ENCODE data around the gene LRRC4B.
A peak's percentile ranks its signal among the peaks of the same experiment; 100 is the strongest.

Gene LRRC4B

GRCh38 chr19:50573741-50574461 lies 5.7 kb upstream of the LRRC4B start:
- DNase-seq (ENCODE audit: low read depth), result no peak

- DNase-seq (ENCODE audit: low read depth), result no peak
These were observed 2.8 kb upstream of the LRRC4B start for GRCh38 chr19:50570997-50571396.

GRCh38 chr19:50569938-50570540 lies 1.8 kb upstream of the LRRC4B start:
- DNase-seq (ENCODE audit: low read depth), result no peak

GRCh38 chr19:50568728-50569698 lies 778 bp upstream of the LRRC4B start:
- DNase-seq (ENCODE audit: low read depth), result no peak

- no peak for DNase-seq (ENCODE audit: low read depth)
These were observed 988 bp downstream of the LRRC4B start for GRCh38 chr19:50567052-50567841.

GRCh38 chr19:50565984-50566903 lies 2.0 kb downstream of the LRRC4B start:
- no peak for DNase-seq (ENCODE audit: low read depth)

- no peak for DNase-seq (ENCODE audit: low read depth)
These were observed 3.8 kb downstream of the LRRC4B start for GRCh38 chr19:50564229-50565105.

- no peak for DNase-seq (ENCODE audit: low read depth)
These were observed 4.6 kb downstream of the LRRC4B start for GRCh38 chr19:50563597-50563996.

- no peak for DNase-seq (ENCODE audit: low read depth)
These were observed 5.2 kb downstream of the LRRC4B start for GRCh38 chr19:50562996-50563395.

- no peak for DNase-seq (ENCODE audit: low read depth)
These were observed 5.9 kb downstream of the LRRC4B start for GRCh38 chr19:50562329-50562728.

GRCh38 chr19:50559636-50560035 lies 8.6 kb downstream of the LRRC4B start:
- DNase-seq (ENCODE audit: low read depth), result no peak

GRCh38 chr19:50558449-50558848 lies 9.8 kb downstream of the LRRC4B start:
- DNase-seq (ENCODE audit: low read depth), result no peak

GRCh38 chr19:50558039-50558438 lies 10.2 kb downstream of the LRRC4B start:
- no peak for DNase-seq (ENCODE audit: low read depth)

- no peak for DNase-seq (ENCODE audit: low read depth)
These were observed 11.1 kb downstream of the LRRC4B start for GRCh38 chr19:50557009-50557613.

GRCh38 chr19:50556282-50557008 lies 11.8 kb downstream of the LRRC4B start:
- peak; percentile 53 for DNase-seq (ENCODE audit: low read depth)

GRCh38 chr19:50555450-50556281 lies 12.6 kb downstream of the LRRC4B start:
- DNase-seq (ENCODE audit: low read depth), result no peak

- DNase-seq (ENCODE audit: low read depth), result no peak
These were observed 13.2 kb downstream of the LRRC4B start for GRCh38 chr19:50555033-50555432.

GRCh38 chr19:50554212-50554611 lies 14.0 kb downstream of the LRRC4B start:
- DNase-seq (ENCODE audit: low read depth), result no peak

Data from iris pigment epithelial cell (primary cell).